ENCODE data around the gene SLIT3. TPM values are rescaled to one million over a fixed set of nuclear protein-coding genes. Genes with fewer than 3 reads are reported as not detected.

SLIT3 gene
- total RNA-seq, 1 donor from 2014 or later, result 3.3 TPM

- no peak for DNase-seq (ENCODE audit: low read depth)
Measured at GRCh38 chr5:168740811-168741213, 560.1 kb downstream of the SLIT3 start.

- no peak for DNase-seq (ENCODE audit: low read depth)
Measured at GRCh38 chr5:168740092-168740800, 560.7 kb downstream of the SLIT3 start.

GRCh38 chr5:168737066-168737465, 563.9 kb downstream of the SLIT3 start:
- DNase-seq (ENCODE audit: low read depth), result no peak

GRCh38 chr5:168736281-168736831, 564.6 kb downstream of the SLIT3 start:
- DNase-seq (ENCODE audit: low read depth), result no peak

GRCh38 chr5:168734620-168735300, 566.2 kb downstream of the SLIT3 start:
- no peak for DNase-seq (ENCODE audit: low read depth)

- no peak for DNase-seq (ENCODE audit: low read depth)
Measured at GRCh38 chr5:168734119-168734518, 566.8 kb downstream of the SLIT3 start.

- no peak for DNase-seq (ENCODE audit: low read depth)
Measured at GRCh38 chr5:168728546-168729211, 572.3 kb downstream of the SLIT3 start.

- DNase-seq (ENCODE audit: low read depth), result no peak
Measured at GRCh38 chr5:168727547-168727946, 573.4 kb downstream of the SLIT3 start.

- no peak for DNase-seq (ENCODE audit: low read depth)
Measured at GRCh38 chr5:168726342-168726741, 574.6 kb downstream of the SLIT3 start.

- DNase-seq (ENCODE audit: low read depth), result no peak
Measured at GRCh38 chr5:168724227-168724626, 576.7 kb downstream of the SLIT3 start.

GRCh38 chr5:168723037-168723436, 577.9 kb downstream of the SLIT3 start:
- no peak for DNase-seq (ENCODE audit: low read depth)

- DNase-seq (ENCODE audit: low read depth), result no peak
Measured at GRCh38 chr5:168721966-168722365, 579.0 kb downstream of the SLIT3 start.

- DNase-seq (ENCODE audit: low read depth), result no peak
Measured at GRCh38 chr5:168721002-168721753, 579.8 kb downstream of the SLIT3 start.

GRCh38 chr5:168720575-168720974, 580.4 kb downstream of the SLIT3 start:
- DNase-seq (ENCODE audit: low read depth), result no peak

GRCh38 chr5:168714046-168714445, 586.9 kb downstream of the SLIT3 start:
- peak; percentile 9 for DNase-seq (ENCODE audit: low read depth)

GRCh38 chr5:168713051-168713450, 587.9 kb downstream of the SLIT3 start:
- no peak for DNase-seq (ENCODE audit: low read depth)

- peak; percentile 86 for DNase-seq (ENCODE audit: low read depth)
Measured at GRCh38 chr5:168712280-168712924, 588.5 kb downstream of the SLIT3 start.

- no peak for DNase-seq (ENCODE audit: low read depth)
Measured at GRCh38 chr5:168710706-168711105, 590.2 kb downstream of the SLIT3 start.

- no peak for DNase-seq (ENCODE audit: low read depth)
Measured at GRCh38 chr5:168707716-168708695, 592.9 kb downstream of the SLIT3 start.

- peak; percentile 49 for DNase-seq (ENCODE audit: low read depth)
Measured at GRCh38 chr5:168706655-168707069, 594.3 kb downstream of the SLIT3 start.

All from renal cortical epithelial cell (primary cell).